Stimulated activated CD4-positive, alpha-beta T cell treated with anti-CD3 and anti-CD28 coated beads, TNF-alpha, amount 100 ng/mL, for 48 hours (primary cell): Measurements from ENCODE around the gene RAB9B.
"Not testable (repeated sequence)": the region's sequence is repeated elsewhere in the genome, so short reads cannot be mapped to it uniquely, and the experiment has no call there.

Source experiments
- DNase-seq, 3 donors: peaks; one replicate each; pipeline ENCODE4 v3.0.0-alpha.2; 2020; ENCODE audit warnings: low read depth in 3 of 3

Gene RAB9B

GRCh38 chrX:103831803-103832544 is at the start of gene RAB9B:
Gene RAB9B (minus strand): TSS chrX:103832257. CDS start chrX:103825784, 6,473 bp downstream.
- peak; percentile 4 to 35 (median 35) for DNase-seq

GRCh38 chrX:103879339-103879738 is 47.3 kb upstream of the RAB9B start:
- no peak for DNase-seq

GRCh38 chrX:103878466-103879122 is 46.5 kb upstream of the RAB9B start:
- DNase-seq: no peak

- DNase-seq: no peak
Observed at GRCh38 chrX:103877571-103877970, 45.5 kb upstream of the RAB9B start.

GRCh38 chrX:103864886-103865534 is 33.0 kb upstream of the RAB9B start:
- DNase-seq: no peak

- DNase-seq: no peak
Observed at GRCh38 chrX:103864149-103864548, 32.1 kb upstream of the RAB9B start.

GRCh38 chrX:103861200-103861599 is 29.1 kb upstream of the RAB9B start:
- no peak for DNase-seq

- no peak for DNase-seq
Observed at GRCh38 chrX:103849558-103849957, 17.5 kb upstream of the RAB9B start.

- no peak for DNase-seq
Observed at GRCh38 chrX:103847174-103847870, 15.3 kb upstream of the RAB9B start.

GRCh38 chrX:103846386-103846785 is 14.3 kb upstream of the RAB9B start:
- DNase-seq: no peak

GRCh38 chrX:103845165-103845653 is 13.2 kb upstream of the RAB9B start:
- peak in 2 of 3 donors; percentile 25 to 47 for DNase-seq

- peak in 1 of 3 donors; percentile 17 for DNase-seq
Observed at GRCh38 chrX:103839404-103839803, 7.3 kb upstream of the RAB9B start.

- DNase-seq: peak in 1 of 3 donors; percentile 40
Observed at GRCh38 chrX:103831342-103831802, 685 bp downstream of the RAB9B start.

GRCh38 chrX:103830848-103831247 is 1.2 kb downstream of the RAB9B start:
- no peak for DNase-seq

GRCh38 chrX:103828529-103828928 is 3.5 kb downstream of the RAB9B start:
- no peak for DNase-seq

GRCh38 chrX:103825881-103826280 is 6.2 kb downstream of the RAB9B start:
- no peak for DNase-seq

- no peak for DNase-seq
Observed at GRCh38 chrX:103823591-103823990, 8.5 kb downstream of the RAB9B start.

GRCh38 chrX:103820802-103821201 is 11.3 kb downstream of the RAB9B start:
- DNase-seq: not testable (repeated sequence)

- no peak for DNase-seq
Observed at GRCh38 chrX:103818842-103819619, 13.0 kb downstream of the RAB9B start.

GRCh38 chrX:103817502-103817901 is 14.6 kb downstream of the RAB9B start:
- DNase-seq: peak in 1 of 3 donors; percentile 28

- DNase-seq: not testable (repeated sequence)
Observed at GRCh38 chrX:103817101-103817500, 15.0 kb downstream of the RAB9B start.
